A673 (cell line): ENCODE data around the gene NFIC. TPM values are rescaled to one million over a fixed set of nuclear protein-coding genes. Genes with fewer than 3 reads are reported as not detected.

Experiments used
- BruUV-seq: library from RNA; stranded (reverse); fragments of 400-500 nt; replicated peaks from 2 replicates; lab custom pipeline; 2021; lab: Mats Ljungman, UMichigan
- CTCF ChIA-PET: fragments of 300-600 bp; sonication (Branson Sonifier 250); formaldehyde crosslinking; loops from one replicate; lab custom pipeline; 2022; ENCODE audit warnings: antibody characterized with exemption; lab: Charles Lee
- POLR2A ChIA-PET: fragments of 300-600 bp; sonication (Branson Sonifier 250); formaldehyde crosslinking; loops from one replicate; lab custom pipeline; 2022; ENCODE audit warnings: antibody characterized with exemption; ENCODE audit not compliant: low non-redundant PET; lab: Charles Lee
- DNase-seq: peaks from one replicate; pipeline ENCODE4 v3.0.0-alpha.2; 2015; ENCODE audit warnings: low spot score
- H3K27ac ChIP-seq: fragments of 200-600 bp; sonication (generic); 2 replicates; pipeline ENCODE4 v1.5.1; 2016; ENCODE audit warnings: mixed run types, low read depth, mild to moderate bottlenecking, mixed read lengths, antibody characterized with exemption, low read length; ENCODE audit not compliant: poor library complexity, severe bottlenecking
- H3K27me3 ChIP-seq: fragments of 200-600 bp; sonication (generic); replicated peaks from 2 replicates; pipeline ENCODE4 v1.6.1; 2017; ENCODE audit warnings: mixed run types, low read depth, mild to moderate bottlenecking, mixed read lengths, antibody characterized with exemption, low read length; ENCODE audit not compliant: insufficient read depth, poor library complexity
- H3K36me3 ChIP-seq: fragments of 200-600 bp; sonication (generic); 2 replicates; pipeline ENCODE4 v1.6.1; 2016; ENCODE audit warnings: mixed run types, mild to moderate bottlenecking, mixed read lengths, antibody characterized with exemption, low read length; ENCODE audit not compliant: insufficient read depth, poor library complexity, severe bottlenecking
- H3K4me1 ChIP-seq: fragments of 200-600 bp; sonication (generic); 2 replicates; pipeline ENCODE4 v1.6.1; 2017; ENCODE audit warnings: mixed run types, mild to moderate bottlenecking, mixed read lengths, antibody characterized with exemption, low read length; ENCODE audit not compliant: insufficient read depth, poor library complexity, severe bottlenecking
- H3K4me3 ChIP-seq: fragments of 200-600 bp; sonication (generic); 2 replicates; pipeline ENCODE4 v1.5.1; 2016; ENCODE audit warnings: low read depth, mixed run types, mild to moderate bottlenecking, mixed read lengths, low read length; ENCODE audit not compliant: poor library complexity, severe bottlenecking
- H3K9me3 ChIP-seq: fragments of 200-600 bp; sonication (generic); 2 replicates; pipeline ENCODE4 v1.6.1; 2016; ENCODE audit warnings: mixed run types, low read depth, mild to moderate bottlenecking, mixed read lengths, antibody characterized with exemption, low read length; ENCODE audit not compliant: poor library complexity, severe bottlenecking
- CTCF ChIP-seq: fragments of 300-800, 200-600 bp; sonication (generic); conservative IDR thresholded peaks from 2 replicates; pipeline ENCODE4 v1.5.1; 2017; ENCODE audit warnings: low read depth, mild to moderate bottlenecking, antibody characterized with exemption, low read length, moderate library complexity, mixed read lengths
- EZH2 ChIP-seq: fragments of 200-600 bp; sonication (generic); IDR thresholded peaks from 2 replicates; pipeline ENCODE4 v1.6.1; 2017; ENCODE audit warnings: borderline replicate concordance, low read depth, mild to moderate bottlenecking, mixed read lengths, antibody characterized with exemption, low read length; ENCODE audit not compliant: poor library complexity, severe bottlenecking
- intact Hi-C: fragments of 100-400 bp; cut with micrococcal nuclease; formaldehyde crosslinking; loops from one replicate; pipeline ENCODE4 v1.10.0; 2022; ENCODE audit not compliant: unreplicated experiment
- total RNA-seq: library from RNA; stranded (reverse); gene quantifications from 2 replicates; pipeline ENCODE4 v1.2.3, GENCODE V29; 2021

Gene NFIC
- total RNA-seq, 1 experiment from 2014 or later, result 112 TPM

- BruUV-seq, result TSS peak; percentile 27
- no peak overlapping the region for H3K4me3 ChIP-seq
- CTCF ChIA-PET, result interaction anchor here (0.7 kb wide), 1 partner anchor 20 kb away, joined by 9 read pairs; no protein-coding TSS in a partner anchor
- H3K36me3 ChIP-seq, result peaks cover 5% of the 10 kb centered on the region
- no peak overlapping the region for H3K27ac ChIP-seq
- H3K27me3 ChIP-seq, result peaks cover 3% of the 10 kb centered on the region
- H3K9me3 ChIP-seq, result no peaks in the 10 kb centered on the region
- no peak for TF ChIP-seq EZH2
- 0 out of 2 replicates have a peak, but pooled peaks have one; percentile 8 for TF ChIP-seq CTCF
- POLR2A ChIA-PET, result no interaction called here
- no peak for DNase-seq
- intact Hi-C loops, result no loop called here
- H3K4me1 ChIP-seq, result no peaks in the 10 kb centered on the region
Measured at GRCh38 chr19:3465552-3465951, 99.2 kb downstream of the NFIC start.

- H3K36me3 ChIP-seq, result peaks cover 5% of the 10 kb centered on the region
- no peak overlapping the region for H3K27ac ChIP-seq
- TF ChIP-seq EZH2 (no peak), CTCF (no peak)
- BruUV-seq, result no TSS peak
- CTCF ChIA-PET, result interaction anchor here (0.6 kb wide), 2 partner anchors 13 to 123 kb away, joined by 3 to 5 read pairs; no protein-coding TSS in a partner anchor
- intact Hi-C loops, result no loop called here
- H3K4me1 ChIP-seq, result no peaks in the 10 kb centered on the region
- POLR2A ChIA-PET, result no interaction called here
- H3K4me3 ChIP-seq, result no peak overlapping the region
- H3K27me3 ChIP-seq, result peaks cover 3% of the 10 kb centered on the region
- no peak for DNase-seq
- H3K9me3 ChIP-seq, result no peaks in the 10 kb centered on the region
Measured at GRCh38 chr19:3466635-3467034, 100.3 kb downstream of the NFIC start.

GRCh38 chr19:3467437-3468198 lies 101.2 kb downstream of the NFIC start:
- Histone ChIP-seq H3K27ac (no peak overlapping the region), H3K4me1 (no peaks in the 10 kb centered on the region), H3K4me3 (no peak overlapping the region), H3K36me3 (peaks cover 2% of the 10 kb centered on the region), H3K9me3 (no peaks in the 10 kb centered on the region), H3K27me3 (peaks cover 3% of the 10 kb centered on the region)
- TF ChIP-seq CTCF (no peak), EZH2 (no peak)
- ChIA-PET POLR2A (no interaction called here), CTCF (no interaction called here)
- intact Hi-C loops, result no loop called here
- BruUV-seq, result no TSS peak
- DNase-seq, result no peak
